ENCODE results near the gene TNS1.

TNS1 gene

DNA sequence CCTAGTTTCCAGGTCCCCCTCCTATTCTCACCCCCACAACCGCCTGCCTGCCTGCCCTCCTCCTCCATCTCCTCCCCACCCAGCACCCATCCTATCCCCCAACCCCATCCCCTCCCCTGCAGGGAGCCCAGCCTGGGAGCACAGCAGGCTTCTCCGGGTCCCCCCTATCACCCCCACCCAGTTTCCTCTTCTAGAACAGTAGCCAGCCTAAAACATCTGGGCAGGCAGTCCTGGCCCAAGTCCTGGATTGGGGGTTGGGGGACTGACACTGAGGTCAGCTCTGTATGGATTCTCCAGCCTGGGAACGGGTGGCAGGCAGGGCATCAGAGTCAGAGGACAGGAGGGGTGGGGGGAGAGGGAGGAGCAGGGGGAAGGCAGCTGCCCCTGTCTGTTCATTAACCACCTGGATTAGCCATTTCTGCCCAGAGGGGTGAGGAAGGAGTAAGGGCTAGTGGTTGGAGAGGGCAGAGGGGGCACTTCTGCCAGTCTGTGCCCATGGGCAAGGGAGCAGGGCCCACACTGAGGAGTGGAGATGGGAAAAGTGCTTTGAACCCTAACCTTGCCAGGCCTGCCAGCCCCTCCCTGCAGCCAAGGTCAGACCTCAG, 60.0 kb downstream of the TNS1 start:
- DNase-seq (ENCODE audit: low read depth) = no peak

DNA sequence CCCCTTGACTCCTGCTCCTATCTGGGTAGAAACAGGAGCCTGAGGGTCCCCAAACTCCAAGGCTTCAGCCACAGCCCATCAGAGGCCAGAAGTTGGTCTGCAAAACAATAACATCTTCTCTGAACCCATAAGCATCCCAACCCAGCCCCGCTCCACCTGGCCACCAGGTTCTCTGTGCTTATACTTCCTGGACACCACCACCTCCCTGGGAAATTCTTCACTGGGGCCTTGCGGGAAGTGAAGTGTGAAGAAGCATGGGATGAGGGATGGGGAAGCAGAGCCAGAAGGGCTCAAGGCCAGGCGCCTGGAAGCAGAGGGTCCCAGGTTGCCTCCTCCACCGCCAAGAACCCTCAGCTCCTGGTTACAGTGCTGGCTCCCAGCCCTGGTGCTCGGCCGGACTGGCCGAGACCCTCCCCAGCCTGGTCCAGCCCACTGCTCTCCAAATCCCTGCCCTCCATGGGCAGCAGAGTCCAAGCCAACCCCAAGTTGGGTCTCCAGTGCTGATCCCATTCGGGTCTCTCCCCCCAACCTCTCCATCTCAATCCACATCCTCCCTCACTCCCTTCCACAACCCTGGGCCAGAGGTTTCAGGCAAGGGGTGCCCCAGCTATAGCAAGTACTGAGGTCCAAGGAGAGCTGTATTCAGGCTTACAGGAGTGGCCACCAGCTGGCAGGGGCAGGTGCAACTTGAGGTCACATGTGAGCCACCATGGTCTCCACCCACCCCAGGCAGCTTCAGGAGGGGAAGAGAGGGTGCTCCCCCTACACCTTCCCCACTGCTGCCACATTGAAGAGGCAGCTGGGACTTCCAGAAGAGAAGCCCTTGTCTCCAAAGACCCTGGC, 60.7 kb downstream of the TNS1 start:
- DNase-seq (ENCODE audit: low read depth) = no peak

- no peak for DNase-seq (ENCODE audit: low read depth)
These were observed 61.5 kb downstream of the TNS1 start for GRCh38 chr2:217941339-217941738.

DNA sequence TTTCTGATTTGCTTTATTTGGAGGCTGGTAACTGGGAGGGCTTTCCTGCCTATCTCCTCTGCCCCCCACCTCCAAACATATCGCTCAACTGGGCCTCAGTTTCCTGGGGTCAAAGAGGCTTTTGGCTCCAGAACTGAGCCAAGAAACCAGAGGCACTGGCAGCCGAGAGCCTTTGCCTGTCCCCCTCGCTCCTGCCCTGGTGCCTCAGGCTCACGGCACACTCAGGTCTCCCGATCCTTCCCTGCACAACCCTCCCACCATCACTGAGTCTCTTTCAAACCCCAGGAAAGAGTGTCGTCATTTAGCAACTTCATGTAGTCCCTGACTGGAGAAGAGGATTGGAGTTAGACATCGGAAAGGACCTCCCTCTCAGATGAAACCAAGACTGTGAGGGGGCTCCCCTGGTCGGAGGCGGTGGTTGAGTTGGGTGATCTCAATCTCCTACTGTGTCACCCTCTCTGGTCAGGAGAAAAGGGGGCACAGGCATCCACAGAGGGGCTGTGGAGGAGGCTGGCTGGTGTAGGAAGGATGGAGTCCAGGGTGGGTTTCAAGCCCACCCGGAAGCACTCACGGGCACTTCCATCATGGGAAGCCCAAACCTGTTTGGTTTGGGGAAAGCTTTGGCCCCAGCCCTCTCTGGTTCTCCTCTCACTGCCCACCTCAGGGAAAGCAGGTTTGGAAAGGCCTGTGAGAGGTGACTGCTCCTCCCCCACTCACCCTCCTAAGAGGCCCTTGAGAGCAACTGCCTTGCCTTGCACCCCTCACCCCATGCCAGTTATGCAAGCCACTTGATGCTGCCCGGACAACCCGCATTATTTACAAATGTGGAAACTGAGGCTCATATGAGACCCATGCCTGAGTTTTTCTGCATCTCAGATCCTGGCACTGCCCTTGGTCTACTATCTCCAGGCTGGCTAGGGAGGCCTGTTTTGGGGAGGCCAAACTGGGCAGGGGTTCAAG, 62.3 kb downstream of the TNS1 start:
- DNase-seq (ENCODE audit: low read depth) = no peak

- DNase-seq (ENCODE audit: low read depth) = no peak
These were observed 63.1 kb downstream of the TNS1 start for GRCh38 chr2:217939629-217940245.

DNA sequence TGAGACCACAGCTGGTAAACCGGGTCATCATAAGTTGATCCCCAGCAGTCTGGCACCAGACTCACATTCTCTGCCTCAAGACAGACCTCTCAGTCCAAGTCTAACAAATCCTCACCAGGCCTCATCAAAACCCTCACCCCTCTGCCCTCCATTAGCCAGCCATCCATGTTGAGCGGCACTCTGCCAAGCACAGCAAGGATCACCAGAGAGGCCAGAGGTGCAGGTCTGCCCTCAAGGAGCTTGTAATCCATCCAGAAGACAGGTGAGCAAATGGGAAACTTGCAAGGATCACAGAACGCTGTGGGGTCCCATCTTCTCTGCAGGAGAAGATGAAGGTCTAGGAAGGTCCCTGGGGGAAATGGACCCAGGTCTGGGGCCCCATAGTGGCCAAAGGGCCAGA, 63.6 kb downstream of the TNS1 start:
- DNase-seq (ENCODE audit: low read depth) = no peak

- no peak for DNase-seq (ENCODE audit: low read depth)
These were observed 64.8 kb downstream of the TNS1 start for GRCh38 chr2:217938036-217938435.

DNA sequence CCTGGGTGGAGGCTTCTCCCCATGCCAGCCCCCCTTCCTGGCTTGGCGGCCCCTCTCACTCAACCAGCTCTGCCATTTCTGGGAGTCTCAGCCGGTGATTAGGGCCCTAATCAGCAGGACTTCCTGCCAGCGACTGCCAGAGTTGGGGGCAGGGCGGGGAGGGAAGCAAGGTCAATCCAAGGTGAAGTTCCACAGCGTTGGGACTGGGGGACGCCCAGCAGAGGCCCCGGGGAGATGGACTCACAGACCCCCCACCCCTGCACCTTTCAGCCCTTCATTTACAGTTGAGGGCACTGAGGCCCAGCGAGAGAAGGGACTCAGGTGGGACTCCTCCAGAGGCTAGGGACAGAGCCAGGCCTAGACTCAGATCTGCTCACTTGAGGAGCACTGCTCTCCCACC, 65.3 kb downstream of the TNS1 start:
- DNase-seq (ENCODE audit: low read depth) = no peak

DNA sequence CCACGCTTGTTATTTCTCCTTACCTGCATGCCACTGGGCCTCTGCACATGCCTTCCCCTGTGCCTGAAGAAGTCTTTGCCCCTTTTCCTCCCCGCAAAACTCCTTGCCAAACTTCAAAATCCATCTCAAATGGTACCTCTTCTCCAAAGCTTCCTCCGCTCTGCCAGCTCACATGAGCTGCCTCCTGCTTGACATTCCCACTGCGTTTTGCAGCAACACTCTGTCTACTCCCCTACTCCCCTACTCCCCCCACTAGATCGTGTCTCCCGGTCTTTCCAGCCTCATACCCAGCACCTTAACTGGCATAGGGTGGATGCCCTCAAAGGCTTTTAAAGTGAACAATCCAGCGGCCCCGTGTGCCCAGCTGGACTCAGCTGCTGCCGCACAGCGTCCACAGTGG, 65.8 kb downstream of the TNS1 start:
- DNase-seq (ENCODE audit: low read depth) = no peak

GRCh38 chr2:217935901-217936684, 66.7 kb downstream of the TNS1 start:
- no peak for DNase-seq (ENCODE audit: low read depth)

GRCh38 chr2:217935235-217935879, 67.4 kb downstream of the TNS1 start:
- DNase-seq (ENCODE audit: low read depth) = no peak

GRCh38 chr2:217934321-217935131, 68.3 kb downstream of the TNS1 start:
- no peak for DNase-seq (ENCODE audit: low read depth)

DNA sequence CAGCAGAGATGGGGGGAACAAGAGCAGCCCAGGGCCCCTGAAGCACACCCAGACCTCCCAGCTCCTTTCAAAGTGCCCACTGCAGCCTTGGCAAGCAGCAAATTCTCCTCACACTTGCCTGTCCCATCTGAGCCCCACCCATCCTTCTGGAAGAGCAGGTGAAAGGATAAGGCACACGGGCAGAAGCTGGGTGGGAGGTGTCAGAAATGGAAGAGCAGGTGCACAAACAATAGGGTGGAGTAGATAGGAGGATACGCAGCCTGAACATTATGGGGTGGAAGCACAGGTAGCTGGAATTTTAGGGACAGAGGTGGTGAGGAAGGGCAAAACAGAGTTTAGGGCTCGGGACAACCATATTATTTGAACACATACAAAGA, 69.2 kb downstream of the TNS1 start:
- no peak for DNase-seq (ENCODE audit: low read depth)

DNA sequence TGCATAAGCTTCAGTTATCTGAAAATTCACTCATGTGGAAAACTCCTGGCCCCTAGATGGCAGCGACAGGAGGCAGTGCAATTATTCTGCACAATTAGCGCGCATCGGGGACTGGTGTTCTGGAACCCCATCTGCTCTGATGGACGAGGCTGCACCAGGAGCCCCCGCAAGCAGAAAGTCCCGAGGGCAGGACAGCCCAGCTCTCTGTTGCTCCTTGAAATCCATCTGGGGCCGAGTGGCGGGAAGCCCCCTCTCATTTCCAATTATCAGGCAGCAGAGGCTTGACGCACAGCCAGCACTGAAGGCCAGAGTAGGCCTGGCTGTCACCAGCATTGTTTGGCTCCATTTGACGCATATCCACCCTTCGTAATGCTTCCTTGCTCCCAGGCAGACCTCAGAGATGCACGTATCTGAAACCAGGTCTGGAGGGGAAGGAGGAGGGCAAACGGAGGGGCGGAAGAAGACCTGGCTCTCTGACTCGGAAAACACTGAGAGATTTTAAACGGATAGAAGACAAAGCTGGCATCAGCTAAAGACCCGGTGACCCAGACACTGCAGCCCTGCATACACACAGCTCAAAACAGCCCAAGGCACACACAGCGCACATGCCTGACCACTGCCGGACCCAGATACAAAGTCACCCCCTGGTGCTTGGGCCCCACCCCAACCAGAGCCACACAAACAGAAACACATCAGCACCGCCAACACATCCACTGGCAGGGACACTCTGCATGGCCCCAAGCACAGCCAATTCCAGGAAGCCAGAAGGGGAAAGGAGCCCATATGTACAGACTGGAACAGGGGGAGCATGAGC, 69.8 kb downstream of the TNS1 start:
- no peak for DNase-seq (ENCODE audit: low read depth)

DNA sequence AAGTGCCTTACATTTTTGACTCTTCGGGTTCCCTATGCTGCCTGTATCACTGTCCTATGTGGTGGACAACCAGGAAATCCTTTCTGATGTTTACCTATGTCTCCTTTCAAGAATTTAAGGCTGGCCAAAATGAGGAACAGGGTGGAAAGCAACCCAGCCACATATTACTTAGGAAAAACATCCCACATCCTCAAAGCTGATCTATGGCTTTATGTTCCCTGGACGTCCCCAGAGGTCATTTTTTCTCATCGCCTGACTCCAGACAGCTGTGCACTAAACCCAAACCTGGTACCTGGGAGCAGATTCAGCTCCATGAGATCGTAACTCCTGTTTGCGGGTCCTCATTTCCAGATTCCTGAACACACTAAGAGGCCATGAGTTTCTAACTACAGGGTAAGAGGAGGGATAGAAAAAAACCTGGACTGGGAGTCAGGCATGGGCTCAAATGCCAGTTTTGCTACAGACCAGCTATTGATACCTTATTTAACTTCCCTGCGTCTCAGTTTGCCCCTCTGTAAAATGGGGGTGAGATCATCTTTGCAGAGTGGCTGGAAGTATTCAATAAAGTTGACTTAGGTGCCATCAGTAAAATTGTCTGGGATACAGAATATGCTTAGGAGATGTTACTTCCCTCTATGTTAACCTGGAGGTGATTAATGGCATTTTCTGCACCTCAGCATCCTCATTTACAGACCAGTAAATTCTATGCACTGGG, 70.8 kb downstream of the TNS1 start:
- no peak for DNase-seq (ENCODE audit: low read depth)

GRCh38 chr2:217930761-217931563, 71.8 kb downstream of the TNS1 start:
- DNase-seq (ENCODE audit: low read depth) = no peak
